A549 (cell line): ENCODE measurements around the gene RPLP2. TPM values are rescaled to one million over a fixed set of nuclear protein-coding genes. Genes with fewer than 3 reads are reported as not detected.
A peak's percentile ranks its signal among the peaks of the same experiment; 100 is the strongest.

Experiments used
- ATAC-seq, 2 experiments: fragments of 200-7000 bp in 1 of 2; fragments of >200 bp in 1 of 2; cut with Nextera tagmentation in 1 of 2; cut with Tn5 transposase in 1 of 2; 3 replicates each; pipeline versions ENCODE4 v1.8.0 to v1.9.1; 2018 to 2020; ENCODE audit warnings: mild to moderate bottlenecking in 1 of 2, moderate library complexity in 1 of 2
- CTCF ChIA-PET: fragments of 300-600 bp; sonication (Branson Sonifier 250); formaldehyde crosslinking; extraction: SDS; loops from one replicate; lab custom pipeline; 2021; ENCODE audit warnings: antibody characterized with exemption, inconsistent platforms; lab: Yijun Ruan, JAX
- POLR2A ChIA-PET: fragments of 350-600 bp; formaldehyde crosslinking; extraction: SDS; loops from one replicate; lab custom pipeline; 2021; ENCODE audit warnings: antibody characterized with exemption, inconsistent platforms; lab: Yijun Ruan, JAX
- DNase-seq, 2 experiments: peaks; one replicate each; pipeline versions ENCODE4 v3.0.0 to v3.0.0-alpha.2; 2011 to 2016; ENCODE audit warnings: low read depth in 1 of 2, low spot score in 1 of 2
- FAIRE-seq: peaks from 2 replicates; lab custom pipeline; 2011; peaks lifted over from hg19 to GRCh38; lab: Jason Lieb, UNC
- H3K27ac ChIP-seq, 2 experiments: fragments of >200 bp; sonication (Bioruptor Twin); formaldehyde crosslinking; 3 replicates each; pipeline ENCODE4 v1.5.1; 2016 to 2017
- H3K4me1 ChIP-seq: fragments of >200 bp; sonication (Bioruptor Twin); formaldehyde crosslinking; 3 replicates; pipeline ENCODE4 v1.6.1; 2016
- H3K4me2 ChIP-seq: fragments of >200 bp; sonication (Bioruptor Twin); formaldehyde crosslinking; 3 replicates; pipeline ENCODE4 v1.6.1; 2016
- H3K4me3 ChIP-seq: fragments of >200 bp; sonication (Bioruptor Twin); formaldehyde crosslinking; 3 replicates; pipeline ENCODE4 v1.5.1; 2016
- H3K9me3 ChIP-seq: fragments of >200 bp; sonication (Bioruptor Twin); formaldehyde crosslinking; 3 replicates; pipeline ENCODE4 v1.6.1; 2016
- CBX2 ChIP-seq: fragments of 200-600 bp; sonication (generic); IDR thresholded peaks from 2 replicates; pipeline ENCODE4 v1.6.1; 2016; ENCODE audit warnings: low read depth, mild to moderate bottlenecking, borderline replicate concordance
- CEBPB ChIP-seq, 2 experiments: fragments of >200 bp in 1 of 2; sonication (Bioruptor Twin) in 1 of 2; formaldehyde crosslinking in 1 of 2; IDR thresholded peaks; 2 replicates each; pipeline ENCODE4 v1.6.1; 2012 to 2016
- EP300 ChIP-seq, 2 experiments: fragments of >200 bp; sonication (Bioruptor Twin); formaldehyde crosslinking; IDR thresholded peaks; 2 replicates in 1 of 2; 3 replicates in 1 of 2; pipeline ENCODE4 v1.6.1; 2016 to 2017
- FOSL2 ChIP-seq, 2 experiments: fragments of 450-650 bp in 1 of 2; fragments of >200 bp in 1 of 2; sonication (Bioruptor Twin) in 1 of 2; formaldehyde crosslinking; IDR thresholded peaks; 2 replicates each; pipeline versions ENCODE4 v1.5.0 to v1.6.1; 2016 to 2020; ENCODE audit warnings: mild to moderate bottlenecking in 1 of 2, moderate library complexity in 1 of 2
- FOXS1 ChIP-seq: fragments of 250-450 bp; sonication (Bioruptor Pico); IDR thresholded peaks from 2 replicates; pipeline ENCODE4 v1.5.0; 2020; ENCODE audit warnings: mild to moderate bottlenecking, moderate library complexity
- HEYL ChIP-seq: fragments of 250-450 bp; sonication (Bioruptor Pico); IDR thresholded peaks from 2 replicates; pipeline ENCODE4 v1.8.0; 2021; ENCODE audit warnings: mild to moderate bottlenecking, moderate library complexity
- HOXB5 ChIP-seq: fragments of 250-450 bp; sonication (Bioruptor Pico); IDR thresholded peaks from 2 replicates; pipeline ENCODE4 v1.5.0; 2020; ENCODE audit warnings: mild to moderate bottlenecking, moderate library complexity
- JUN ChIP-seq, 2 experiments: fragments of >200 bp; sonication (Bioruptor Twin); formaldehyde crosslinking; IDR thresholded peaks; 2 replicates in 1 of 2; 3 replicates in 1 of 2; pipeline ENCODE4 v1.6.1; 2016 to 2017
- KDM1A ChIP-seq: fragments of 200-600 bp; sonication (generic); IDR thresholded peaks from 2 replicates; pipeline ENCODE4 v1.6.1; 2016; ENCODE audit warnings: low read depth, mild to moderate bottlenecking
- KDM5A ChIP-seq: fragments of 200-600 bp; sonication (generic); IDR thresholded peaks from 2 replicates; pipeline ENCODE4 v1.6.1; 2016; ENCODE audit warnings: antibody characterized with exemption, mild to moderate bottlenecking
- MAZ ChIP-seq: fragments of 150-350 bp; IDR thresholded peaks from 2 replicates; pipeline ENCODE4 v1.6.1; 2014; ENCODE audit warnings: antibody characterized with exemption, low read depth, low read length, borderline replicate concordance
- NFE2L2 ChIP-seq: fragments of 150-350 bp; conservative IDR thresholded peaks from 2 replicates; pipeline ENCODE4 v1.6.1; 2014; ENCODE audit warnings: low read length
- NR3C1 ChIP-seq: fragments of >200 bp; sonication (Bioruptor Twin); formaldehyde crosslinking; IDR thresholded peaks from 3 replicates; pipeline ENCODE4 v1.6.1; 2017
- RAD21 ChIP-seq, 2 experiments: fragments of >200 bp in 1 of 2; sonication (Bioruptor Twin) in 1 of 2; formaldehyde crosslinking in 1 of 2; IDR thresholded peaks in 1 of 2; conservative IDR thresholded peaks in 1 of 2; 2 replicates in 1 of 2; 3 replicates in 1 of 2; pipeline ENCODE4 v1.6.1; 2012 to 2018; ENCODE audit warnings: inconsistent platforms in 1 of 2
- RCOR1 ChIP-seq: fragments of 150-350 bp; IDR thresholded peaks from 2 replicates; pipeline ENCODE4 v1.6.1; 2014; ENCODE audit warnings: antibody characterized with exemption, low read length, low read depth
- RNF2 ChIP-seq: fragments of 200-600 bp; sonication (generic); IDR thresholded peaks from 2 replicates; pipeline ENCODE4 v1.6.1; 2016; ENCODE audit warnings: low read depth, mild to moderate bottlenecking, antibody characterized with exemption, moderate library complexity, borderline replicate concordance
- WGBS: methylation state at CpG from one replicate; pipeline ENCODE4 v1.1.6; 2017; ENCODE audit errors: missing lambda C conversion rate; 5-methylcytosine and 5-hydroxymethylcytosine counted together
- polyA plus RNA-seq, 4 experiments: library from polyadenylated mRNA; depleted of rRNA in 3 of 4; stranded (reverse); fragments of >200 nt; fragmentation: RNase III in 1 of 4; extraction: RNeasy Plus Mini Kit Qiagen cat#74134 plus additional on column Dnase treatment in 1 of 4; gene quantifications; 2 replicates in 3 of 4; 3 replicates in 1 of 4; pipeline ENCODE4 v1.2.3, GENCODE V29; 2011 to 2017
- TF ChIP-seq, protein P1 (sequence below): IDR thresholded peaks from 2 replicates; pipeline ENCODE4 v1.6.1; 2012
- TF ChIP-seq, protein P2 (sequence below): fragments of 450-650 bp; IDR thresholded peaks from 2 replicates; pipeline ENCODE4 v1.6.1; 2014; ENCODE audit warnings: antibody characterized with exemption
- TF ChIP-seq, protein P3 (sequence below): fragments of 150-350 bp; IDR thresholded peaks from 2 replicates; pipeline ENCODE4 v1.6.1; 2014; ENCODE audit warnings: low read depth, mild to moderate bottlenecking, low read length

The RPLP2 gene
- polyA plus RNA-seq, 2 of the 4 experiments (the other 2 are of a cell fraction), result 1,493 to 2,508 TPM

DNA sequence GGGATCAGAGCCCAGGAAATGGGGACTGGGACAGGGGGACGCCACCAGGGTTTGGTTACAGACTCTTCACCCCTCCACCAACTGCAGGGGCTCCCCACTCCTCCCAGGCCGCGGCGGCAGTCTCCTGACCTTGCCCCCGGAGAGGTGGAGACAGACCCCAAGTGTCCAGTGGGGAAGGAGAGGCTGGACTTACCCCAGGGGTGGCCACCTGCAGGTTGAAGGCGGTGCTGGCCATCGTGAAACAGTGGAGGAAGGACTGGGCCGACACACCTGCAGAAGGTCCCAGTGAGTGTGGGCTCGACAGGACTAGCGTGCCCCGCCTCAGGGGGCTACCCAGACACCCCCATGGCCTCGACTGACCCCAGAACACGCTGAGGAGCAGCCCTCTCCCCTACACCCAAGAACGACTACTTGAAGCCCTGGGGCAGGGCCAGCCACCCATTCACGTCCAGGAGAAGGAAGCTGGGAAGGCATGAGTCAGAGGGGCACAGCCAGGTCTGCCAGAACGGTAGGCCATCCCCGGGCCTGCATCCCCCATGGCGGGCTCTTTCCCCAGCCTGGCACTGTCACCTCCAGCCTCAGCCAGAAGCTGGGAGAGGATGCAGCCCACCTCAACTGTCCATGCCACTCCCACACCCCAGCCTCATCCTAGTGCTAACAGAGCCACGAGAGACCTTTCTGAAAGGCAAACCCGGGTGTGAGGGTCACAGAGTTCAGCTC is 34.7 kb upstream of the RPLP2 start:
- WGBS, result 61% methylated on average over 17 of the region's 20 CpGs
- FAIRE-seq (no peak), ATAC-seq (peak in 1 of 2 experiments; percentile 31; a peak in 3 of 6 replicates), DNase-seq (no peak)
- 0 out of 3 replicates have a peak overlapping the region, but pooled peaks have one; percentile 17 for H3K4me3 ChIP-seq
- peak overlapping the region; percentile 100 for H3K4me2 ChIP-seq
- POLR2A ChIA-PET, result interaction anchor here (0.6 to 1.5 kb wide), 3 partner anchors 14 to 199 kb away, joined by 3 to 5 read pairs (median 3); partner anchors contain the start of genes CEND1 and PHRF1
- peaks cover 43% of the 10 kb centered on the region for H3K4me1 ChIP-seq
- H3K9me3 ChIP-seq, result no peaks in the 10 kb centered on the region
- TF ChIP-seq, protein P1, sequence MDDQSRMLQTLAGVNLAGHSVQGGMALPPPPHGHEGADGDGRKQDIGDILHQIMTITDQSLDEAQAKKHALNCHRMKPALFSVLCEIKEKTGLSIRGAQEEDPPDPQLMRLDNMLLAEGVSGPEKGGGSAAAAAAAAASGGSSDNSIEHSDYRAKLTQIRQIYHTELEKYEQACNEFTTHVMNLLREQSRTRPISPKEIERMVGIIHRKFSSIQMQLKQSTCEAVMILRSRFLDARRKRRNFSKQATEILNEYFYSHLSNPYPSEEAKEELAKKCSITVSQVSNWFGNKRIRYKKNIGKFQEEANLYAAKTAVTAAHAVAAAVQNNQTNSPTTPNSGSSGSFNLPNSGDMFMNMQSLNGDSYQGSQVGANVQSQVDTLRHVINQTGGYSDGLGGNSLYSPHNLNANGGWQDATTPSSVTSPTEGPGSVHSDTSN, result peak; percentile 37; the same call in 1 of the 2 replicates
- TF ChIP-seq NFE2L2, result no peak
- TF ChIP-seq FOSL2 (IDR thresholded peaks at IDR 0.05), result no peak
- peak; percentile 37; the same call in 1 of the 2 replicates for TF ChIP-seq FOSL2 (CRISPR knock-in tag; IDR thresholded peaks at IDR 0.05)
- TF ChIP-seq RAD21 (conservative IDR thresholded peaks at IDR 0.05 in 1 of 2, IDR thresholded peaks at IDR 0.05 in 1 of 2), result no peak
- CTCF ChIA-PET, result interaction anchor here (0.5 to 5.7 kb wide), 6 partner anchors 9 to 42 kb away, joined by 3 to 44 read pairs (median 6); partner anchors contain the start of genes SLC25A22 and TALDO1
- peak overlapping the region; percentile 29 to 91; a peak in 4 of 6 replicates for H3K27ac ChIP-seq

DNA sequence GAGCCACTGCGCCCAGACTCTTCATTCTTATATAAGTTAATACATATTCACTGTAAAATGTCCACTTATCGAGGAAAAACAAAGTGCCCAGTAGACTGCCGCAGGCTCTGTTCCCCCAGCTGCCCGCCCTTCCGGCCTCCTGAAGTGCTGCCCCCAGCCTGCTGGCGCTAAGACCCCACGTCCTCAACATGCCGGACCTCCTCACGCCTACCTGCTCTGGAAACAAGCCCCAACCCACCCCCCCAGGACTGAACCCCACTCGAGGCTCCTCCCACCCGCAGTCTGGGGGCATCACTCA is 33.6 kb upstream of the RPLP2 start:
- no peak for FAIRE-seq
- TF ChIP-seq HEYL (CRISPR knock-in tag) (no peak), MAZ (no peak), HOXB5 (CRISPR knock-in tag) (no peak), JUN (IDR thresholded peaks at IDR 0.05) (no peak), KDM1A (no peak), KDM5A (no peak), NFE2L2 (no peak), RCOR1 (no peak), CEBPB (IDR thresholded peaks at IDR 0.05) (no peak), NR3C1 (no peak), FOXS1 (CRISPR knock-in tag) (no peak), EP300 (IDR thresholded peaks at IDR 0.05) (no peak), FOSL2 (IDR thresholded peaks at IDR 0.05) (no peak), FOSL2 (CRISPR knock-in tag; IDR thresholded peaks at IDR 0.05) (no peak), RNF2 (no peak), CBX2 (no peak)
- TF ChIP-seq, protein P2, sequence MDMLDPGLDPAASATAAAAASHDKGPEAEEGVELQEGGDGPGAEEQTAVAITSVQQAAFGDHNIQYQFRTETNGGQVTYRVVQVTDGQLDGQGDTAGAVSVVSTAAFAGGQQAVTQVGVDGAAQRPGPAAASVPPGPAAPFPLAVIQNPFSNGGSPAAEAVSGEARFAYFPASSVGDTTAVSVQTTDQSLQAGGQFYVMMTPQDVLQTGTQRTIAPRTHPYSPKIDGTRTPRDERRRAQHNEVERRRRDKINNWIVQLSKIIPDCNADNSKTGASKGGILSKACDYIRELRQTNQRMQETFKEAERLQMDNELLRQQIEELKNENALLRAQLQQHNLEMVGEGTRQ, result no peak
- TF ChIP-seq, protein P3, sequence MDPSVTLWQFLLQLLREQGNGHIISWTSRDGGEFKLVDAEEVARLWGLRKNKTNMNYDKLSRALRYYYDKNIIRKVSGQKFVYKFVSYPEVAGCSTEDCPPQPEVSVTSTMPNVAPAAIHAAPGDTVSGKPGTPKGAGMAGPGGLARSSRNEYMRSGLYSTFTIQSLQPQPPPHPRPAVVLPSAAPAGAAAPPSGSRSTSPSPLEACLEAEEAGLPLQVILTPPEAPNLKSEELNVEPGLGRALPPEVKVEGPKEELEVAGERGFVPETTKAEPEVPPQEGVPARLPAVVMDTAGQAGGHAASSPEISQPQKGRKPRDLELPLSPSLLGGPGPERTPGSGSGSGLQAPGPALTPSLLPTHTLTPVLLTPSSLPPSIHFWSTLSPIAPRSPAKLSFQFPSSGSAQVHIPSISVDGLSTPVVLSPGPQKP, result no peak
- TF ChIP-seq, all 56 proteins: peak for 0
- H3K27ac ChIP-seq, result peak overlapping the region; percentile 91 to 95
- no peaks in the 10 kb centered on the region for H3K9me3 ChIP-seq
- H3K4me3 ChIP-seq, result peak overlapping the region; percentile 84
- WGBS, result 38% methylated on average over 11 of the region's 11 CpGs
- H3K4me1 ChIP-seq, result peaks cover 43% of the 10 kb centered on the region
- no peak for DNase-seq
- ChIA-PET POLR2A (interaction anchor here (0.8 to 1.5 kb wide), 3 partner anchors 8 to 200 kb away, joined by 3 to 5 read pairs (median 4); partner anchors contain the start of gene PHRF1), CTCF (interaction anchor here (0.8 to 5.7 kb wide), 6 partner anchors 11 to 74 kb away, joined by 3 to 44 read pairs (median 3); partner anchors contain the start of genes CEND1 and TALDO1)
- H3K4me2 ChIP-seq, result peak overlapping the region; percentile 100
- ATAC-seq, result no peak
